GM19193 (cell line): Measurements from ENCODE around the gene CNNM4.

Experiments used
- POLR2A ChIP-seq: IDR thresholded peaks from 4 replicates; pipeline ENCODE4 v1.6.1; 2011; ENCODE audit not compliant: insufficient read depth, insufficient read length; ENCODE audit errors: extremely low read depth

CNNM4 gene

DNA sequence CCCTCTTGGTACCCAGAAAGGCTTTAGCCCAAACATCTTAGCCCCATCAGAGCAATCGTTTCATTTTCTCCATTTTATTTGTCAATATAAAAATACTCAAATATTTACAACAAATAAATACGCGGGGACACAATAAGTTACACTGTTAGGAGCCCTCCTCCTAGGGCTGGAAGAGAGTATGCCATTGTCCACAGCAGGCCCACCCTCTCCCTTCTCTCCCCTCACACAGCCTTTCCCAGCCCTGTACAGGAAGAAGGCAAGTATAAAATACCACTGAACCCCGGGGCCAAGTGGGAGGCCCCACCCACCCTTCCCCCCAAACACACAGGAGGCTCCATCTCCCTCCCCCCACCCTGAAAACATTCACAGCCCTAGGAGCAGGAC lies 99.0 kb downstream of the CNNM4 start:
- TF ChIP-seq POLR2A = no peak

DNA sequence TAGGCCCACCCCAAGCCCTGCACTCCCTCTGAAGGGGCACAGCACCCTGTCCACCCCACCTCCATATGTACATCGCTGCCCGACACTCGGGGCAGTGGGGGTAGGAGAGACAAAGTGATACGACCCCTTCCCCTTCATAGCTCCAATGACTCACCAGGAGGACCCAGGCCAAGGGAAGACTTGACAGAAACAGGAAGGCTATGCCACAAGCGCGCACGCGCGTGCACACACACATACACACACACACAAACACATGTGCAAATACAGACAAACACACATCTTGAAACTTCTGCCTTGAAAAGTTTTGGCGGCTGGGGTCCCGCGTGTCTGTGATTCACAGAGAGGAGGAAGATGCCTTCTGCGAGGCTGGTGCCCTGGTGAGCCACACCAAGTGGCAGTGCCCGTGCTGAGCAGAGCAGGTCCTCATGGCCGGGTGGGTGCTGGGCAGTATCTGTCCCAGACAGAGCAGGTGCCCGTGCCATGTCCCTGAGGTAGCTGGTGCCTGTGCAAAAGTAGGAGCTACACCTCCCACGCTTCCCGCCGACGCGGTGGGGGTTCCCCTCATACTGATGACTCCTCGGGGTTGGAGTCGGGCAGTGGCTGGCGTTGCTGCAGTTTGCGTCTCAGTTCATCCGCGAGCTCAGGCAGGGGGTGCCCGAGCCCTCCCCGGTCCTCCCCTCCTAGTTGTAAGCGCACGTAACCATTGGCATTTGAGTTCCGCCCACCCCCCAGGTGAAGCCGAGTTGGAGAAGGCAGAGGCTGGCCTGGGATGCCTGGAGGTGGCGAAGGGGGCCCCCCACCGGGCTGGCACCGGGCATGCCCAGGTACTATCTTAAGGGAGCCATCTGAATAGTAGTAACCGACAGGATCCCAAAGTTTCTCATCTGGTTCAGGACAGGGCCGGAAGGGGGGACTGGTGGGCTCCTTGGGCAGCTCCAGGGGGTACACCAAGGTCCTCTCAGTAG lies 99.6 kb downstream of the CNNM4 start:
- TF ChIP-seq POLR2A = no peak

DNA sequence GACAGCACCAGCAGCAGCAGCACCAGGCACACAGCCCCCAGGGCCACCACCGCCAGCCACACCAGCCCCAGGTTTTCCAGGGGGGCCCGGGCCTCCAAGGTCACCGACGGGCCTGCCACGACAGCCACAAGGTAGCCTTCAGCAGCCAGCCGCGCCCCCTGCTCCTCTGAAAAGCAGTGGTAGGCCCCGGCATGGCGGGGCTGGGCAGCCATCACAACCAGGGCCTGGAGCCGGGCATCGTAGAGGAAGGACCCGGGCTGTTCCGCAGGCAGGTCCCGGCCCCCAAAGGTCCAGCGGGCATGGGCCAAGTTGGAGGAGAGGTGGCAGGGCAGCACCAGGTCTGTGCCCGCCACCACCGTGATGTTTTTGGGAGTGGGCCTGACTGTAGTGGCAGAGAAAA lies 100.4 kb downstream of the CNNM4 start:
- no peak for TF ChIP-seq POLR2A
